ENCODE data around the gene PCP4. TPM values are rescaled to one million over a fixed set of nuclear protein-coding genes. Genes with fewer than 3 reads are reported as not detected.

Gene PCP4
- total RNA-seq, 4 donors from 2014 or later, result 67.9 to 318 (median 238) TPM

DNA sequence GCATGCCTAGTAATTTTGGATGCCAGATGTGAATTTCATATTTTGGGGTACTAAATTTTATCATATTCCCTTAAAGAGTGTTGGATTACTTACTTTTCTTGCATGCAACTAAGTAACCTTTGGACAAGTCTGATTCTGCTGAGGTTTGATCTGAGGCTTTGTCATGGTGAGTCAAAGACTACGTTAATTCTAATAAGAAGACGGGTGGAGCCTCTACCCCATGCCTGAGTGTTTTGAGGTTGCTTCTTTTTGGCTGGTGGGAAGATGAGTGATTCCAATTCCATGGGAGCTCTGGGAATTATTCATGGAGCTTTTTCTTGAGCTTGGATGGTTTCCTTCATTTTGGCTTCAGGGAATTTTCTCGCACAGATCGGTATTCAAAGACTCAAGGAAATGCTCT lies 11.6 kb upstream of the PCP4 start:
- Histone ChIP-seq H3K36me3 (no peaks in the 10 kb centered on the region), H3K4me1 (peaks cover 20 to 21% of the 10 kb centered on the region in 2 donors), H3K27ac (no peak overlapping the region), H3K27me3 (no peaks in the 10 kb centered on the region), H3K9me3 (no peaks in the 10 kb centered on the region), H3K4me3 (replicated peaks in 1 of 3) (no peak overlapping the region)
- intact Hi-C loops (cut with DNase I), result no loop called here
- no peak for TF ChIP-seq POLR2A (IDR thresholded peaks at IDR 0.05)
- TF ChIP-seq, protein P1, sequence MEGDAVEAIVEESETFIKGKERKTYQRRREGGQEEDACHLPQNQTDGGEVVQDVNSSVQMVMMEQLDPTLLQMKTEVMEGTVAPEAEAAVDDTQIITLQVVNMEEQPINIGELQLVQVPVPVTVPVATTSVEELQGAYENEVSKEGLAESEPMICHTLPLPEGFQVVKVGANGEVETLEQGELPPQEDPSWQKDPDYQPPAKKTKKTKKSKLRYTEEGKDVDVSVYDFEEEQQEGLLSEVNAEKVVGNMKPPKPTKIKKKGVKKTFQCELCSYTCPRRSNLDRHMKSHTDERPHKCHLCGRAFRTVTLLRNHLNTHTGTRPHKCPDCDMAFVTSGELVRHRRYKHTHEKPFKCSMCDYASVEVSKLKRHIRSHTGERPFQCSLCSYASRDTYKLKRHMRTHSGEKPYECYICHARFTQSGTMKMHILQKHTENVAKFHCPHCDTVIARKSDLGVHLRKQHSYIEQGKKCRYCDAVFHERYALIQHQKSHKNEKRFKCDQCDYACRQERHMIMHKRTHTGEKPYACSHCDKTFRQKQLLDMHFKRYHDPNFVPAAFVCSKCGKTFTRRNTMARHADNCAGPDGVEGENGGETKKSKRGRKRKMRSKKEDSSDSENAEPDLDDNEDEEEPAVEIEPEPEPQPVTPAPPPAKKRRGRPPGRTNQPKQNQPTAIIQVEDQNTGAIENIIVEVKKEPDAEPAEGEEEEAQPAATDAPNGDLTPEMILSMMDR (IDR thresholded peaks at IDR 0.05), result no peak
- 82 to 95% methylated on average over 4 of the region's 4 CpGs for WGBS, 2 donors
- DNase-seq, result no peak

DNA sequence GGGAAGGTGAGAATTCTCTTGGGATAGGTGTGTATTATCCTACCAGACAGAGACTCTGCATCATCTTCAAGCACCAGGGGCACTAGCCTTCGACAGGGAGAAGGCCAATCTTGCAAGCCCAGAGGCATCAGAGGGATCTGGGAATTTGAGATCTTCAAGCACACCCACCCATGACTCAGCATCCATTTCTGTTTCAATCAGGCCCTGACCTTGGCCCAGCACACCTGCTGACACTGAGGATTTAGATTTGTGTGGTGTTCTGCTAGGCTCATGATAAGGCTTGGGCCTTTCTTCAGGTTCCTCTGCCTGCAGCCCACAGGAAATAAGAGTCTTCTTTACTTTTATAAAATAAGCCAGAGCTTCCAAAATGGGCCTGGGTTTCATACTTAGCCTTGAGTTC lies 6.6 kb upstream of the PCP4 start:
- WGBS, 2 donors, result 67 to 100% methylated on average over 1 of the region's 1 CpG
- TF ChIP-seq POLR2A (IDR thresholded peaks at IDR 0.05), result no peak
- TF ChIP-seq, protein P1 (IDR thresholded peaks at IDR 0.05), result no peak
- Histone ChIP-seq H3K36me3 (no peaks in the 10 kb centered on the region), H3K4me3 (replicated peaks in 1 of 3) (no peak overlapping the region), H3K27ac (no peak overlapping the region), H3K9me3 (no peaks in the 10 kb centered on the region), H3K27me3 (no peaks in the 10 kb centered on the region), H3K4me1 (peaks cover 15 to 16% of the 10 kb centered on the region in 2 donors)
- no peak for DNase-seq
- intact Hi-C loops (cut with DNase I), result no loop called here

GRCh38 chr21:39863111-39863510 lies 4.1 kb upstream of the PCP4 start:
- Histone ChIP-seq H3K4me1 (peaks cover 15 to 21% of the 10 kb centered on the region in 2 donors), H3K27ac (peak overlapping the region; percentile 58 to 86 (median 81)), H3K27me3 (no peaks in the 10 kb centered on the region), H3K4me3 (replicated peaks in 1 of 3) (no peak overlapping the region), H3K9me3 (no peaks in the 10 kb centered on the region), H3K36me3 (no peaks in the 10 kb centered on the region)
- WGBS, 2 donors, result 16 to 25% methylated on average over 4 of the region's 4 CpGs
- TF ChIP-seq, protein P1 (IDR thresholded peaks at IDR 0.05), result no peak
- TF ChIP-seq POLR2A (IDR thresholded peaks at IDR 0.05), result no peak
- DNase-seq, result peak; percentile 91 to 94
- intact Hi-C loops (cut with DNase I), result no loop called here

GRCh38 chr21:39866093-39866492 lies 1.1 kb upstream of the PCP4 start:
- intact Hi-C loops (cut with DNase I), result loop anchor here (5.0 kb wide), 1 partner anchor 46 kb away; no protein-coding TSS in a partner anchor
- DNase-seq, result no peak
- H3K27ac ChIP-seq, result no peak overlapping the region
- H3K4me1 ChIP-seq, result peaks cover 38 to 44% of the 10 kb centered on the region in 2 donors
- WGBS, 2 donors, result 93% methylated on average over 9 to 10 of the region's 10 CpGs
- H3K4me3 ChIP-seq (replicated peaks in 1 of 3), result no peak overlapping the region
- no peaks in the 10 kb centered on the region for H3K9me3 ChIP-seq
- no peaks in the 10 kb centered on the region for H3K36me3 ChIP-seq
- no peak for TF ChIP-seq POLR2A (IDR thresholded peaks at IDR 0.05)
- TF ChIP-seq, protein P1 (IDR thresholded peaks at IDR 0.05), result no peak
- H3K27me3 ChIP-seq, result no peaks in the 10 kb centered on the region

- H3K4me3 ChIP-seq (replicated peaks in 1 of 3), result no peak overlapping the region
- H3K27me3 ChIP-seq, result no peaks in the 10 kb centered on the region
- intact Hi-C loops (cut with DNase I), result loop anchor here (5.0 kb wide), 1 partner anchor 43 kb away; no protein-coding TSS in a partner anchor
- peak; percentile 97 to 98 for DNase-seq
- no peaks in the 10 kb centered on the region for H3K36me3 ChIP-seq
- no peaks in the 10 kb centered on the region for H3K9me3 ChIP-seq
- TF ChIP-seq, protein P1 (IDR thresholded peaks at IDR 0.05), result no peak
- peak in 1 of 2 donors; percentile 69 for TF ChIP-seq POLR2A (IDR thresholded peaks at IDR 0.05)
- 28 to 33% methylated on average over 8 to 10 of the region's 11 CpGs for WGBS, 2 donors
- peak overlapping the region; percentile 96 to 99 (median 99) for H3K27ac ChIP-seq
- H3K4me1 ChIP-seq, result peaks cover 31 to 35% of the 10 kb centered on the region in 2 donors
Observed at GRCh38 chr21:39869141-39869818, 2.0 kb downstream of the PCP4 start.

Measured in thyroid gland (tissue), 4 donors.